Uterus (tissue), 4 donors: ENCODE results near the gene ERICH6. TPM values are rescaled to one million over a fixed set of nuclear protein-coding genes. Genes with fewer than 3 reads are reported as not detected.

Source experiments
- DNase-seq, 2 donors: peaks; one replicate each; pipeline ENCODE4 v3.0.0-alpha.2; 2019 to 2020
- H3K27ac ChIP-seq, 2 donors: fragments of 200-600 bp; sonication (generic); 1 replicate in 1 of 2; 2 replicates in 1 of 2; pipeline ENCODE4 v1.5.1; 2016 to 2018
- H3K27me3 ChIP-seq, 2 donors: fragments of 200-600 bp; sonication (generic); one replicate each; pipeline ENCODE4 v1.5.1; 2018 to 2019; ENCODE audit warnings: control low read depth in 1 of 2
- H3K36me3 ChIP-seq, 2 donors: fragments of 200-600 bp; sonication (generic); one replicate each; pipeline ENCODE4 v1.5.1; 2019; ENCODE audit warnings: control low read depth in 1 of 2
- H3K4me1 ChIP-seq, 2 donors: fragments of 200-600 bp; sonication (generic); one replicate each; pipeline ENCODE4 v1.5.1; 2018 to 2019; ENCODE audit warnings: control low read depth in 1 of 2
- H3K4me3 ChIP-seq, 2 donors: fragments of 200-600 bp; sonication (generic); 1 replicate in 1 of 2; 2 replicates in 1 of 2; pipeline ENCODE4 v1.5.1; 2018 to 2019; ENCODE audit warnings: mild to moderate bottlenecking in 1 of 2
- H3K9me3 ChIP-seq, 2 donors: fragments of 200-600 bp; sonication (generic); one replicate each; pipeline ENCODE4 v1.5.1; 2019; ENCODE audit warnings: control low read depth in 1 of 2
- CTCF ChIP-seq, 4 experiments: fragments of 200-600 bp in 2 of 4; fragments of 450-650 bp in 2 of 4; sonication (generic) in 2 of 4; IDR thresholded peaks; one replicate each; pipeline ENCODE4 v1.5.1; 2016 to 2019; ENCODE audit warnings: antibody characterized with exemption in 4 of 4, mild to moderate bottlenecking in 2 of 4, moderate library complexity in 1 of 4
- POLR2A ChIP-seq, 2 donors: fragments of 450-650 bp; IDR thresholded peaks; one replicate each; pipeline ENCODE4 v1.6.1; 2016; ENCODE audit warnings: antibody characterized with exemption in 2 of 2, mild to moderate bottlenecking in 1 of 2, moderate library complexity in 1 of 2
- intact Hi-C: fragments of 100-400 bp; cut with DNase I; formaldehyde crosslinking; loops from one replicate; pipeline ENCODE4 v1.15.1; 2023; ENCODE audit warnings: low total_unique reads
- total RNA-seq, 4 donors: library from RNA; depleted of rRNA in 3 of 4; stranded (reverse); fragments of >200 nt in 3 of 4; gene quantifications; one replicate each; pipeline versions ENCODE4 v1.1.0 to v1.2.4, GENCODE V29; 2014 to 2023
- donor health status: DM: yes; HTN: yes; CAD: no.

Gene ERICH6
- total RNA-seq, 4 donors from 2014 or later = not detected

GRCh38 chr3:150681057-150681456 is 22.7 kb downstream of the ERICH6 start:
- TF ChIP-seq CTCF (IDR thresholded peaks at IDR 0.05) = no peak
- TF ChIP-seq POLR2A (IDR thresholded peaks at IDR 0.05) = no peak
- intact Hi-C loops = no loop called here

GRCh38 chr3:150680562-150680961 is 23.2 kb downstream of the ERICH6 start:
- Histone ChIP-seq H3K27me3 (no peaks in the 10 kb centered on the region), H3K27ac (no peak overlapping the region), H3K36me3 (no peaks in the 10 kb centered on the region), H3K4me1 (no peaks in the 10 kb centered on the region), H3K4me3 (no peak overlapping the region), H3K9me3 (no peaks in the 10 kb centered on the region)
- intact Hi-C loops = no loop called here
- no peak for DNase-seq
- no peak for TF ChIP-seq CTCF (IDR thresholded peaks at IDR 0.05)
- TF ChIP-seq POLR2A (IDR thresholded peaks at IDR 0.05) = no peak

More at GRCh38 chr3:150681057-150681456, 22.7 kb downstream of the ERICH6 start:
- no peak for DNase-seq
- no peak overlapping the region for H3K27ac ChIP-seq
- H3K27me3 ChIP-seq = no peaks in the 10 kb centered on the region
- no peak overlapping the region for H3K4me3 ChIP-seq
- no peaks in the 10 kb centered on the region for H3K36me3 ChIP-seq
- H3K4me1 ChIP-seq = no peaks in the 10 kb centered on the region
- H3K9me3 ChIP-seq = no peaks in the 10 kb centered on the region

GRCh38 chr3:150675587-150675986 is 28.1 kb downstream of the ERICH6 start:
- intact Hi-C loops = no loop called here
- DNase-seq = no peak
- H3K4me3 ChIP-seq = no peak overlapping the region
- H3K27me3 ChIP-seq = no peaks in the 10 kb centered on the region
- no peaks in the 10 kb centered on the region for H3K36me3 ChIP-seq
- no peaks in the 10 kb centered on the region for H3K4me1 ChIP-seq
- no peak overlapping the region for H3K27ac ChIP-seq
- H3K9me3 ChIP-seq = no peaks in the 10 kb centered on the region
- no peak for TF ChIP-seq POLR2A (IDR thresholded peaks at IDR 0.05)
- TF ChIP-seq CTCF (IDR thresholded peaks at IDR 0.05) = no peak

- no peaks in the 10 kb centered on the region for H3K27me3 ChIP-seq
- H3K4me1 ChIP-seq = no peaks in the 10 kb centered on the region
- no peak overlapping the region for H3K27ac ChIP-seq
- no peak for DNase-seq
- no peak for TF ChIP-seq POLR2A (IDR thresholded peaks at IDR 0.05)
- no peak for TF ChIP-seq CTCF (IDR thresholded peaks at IDR 0.05)
- intact Hi-C loops = no loop called here
- H3K9me3 ChIP-seq = no peaks in the 10 kb centered on the region
- no peaks in the 10 kb centered on the region for H3K36me3 ChIP-seq
- no peak overlapping the region for H3K4me3 ChIP-seq
These were observed 29.8 kb downstream of the ERICH6 start for GRCh38 chr3:150673966-150674365.

- TF ChIP-seq POLR2A (IDR thresholded peaks at IDR 0.05) (no peak), CTCF (IDR thresholded peaks at IDR 0.05) (no peak)
- intact Hi-C loops = no loop called here
- DNase-seq = no peak
- Histone ChIP-seq H3K27ac (no peak overlapping the region), H3K27me3 (no peaks in the 10 kb centered on the region), H3K36me3 (no peaks in the 10 kb centered on the region), H3K9me3 (no peaks in the 10 kb centered on the region), H3K4me3 (no peak overlapping the region), H3K4me1 (no peaks in the 10 kb centered on the region)
These were observed 37.6 kb downstream of the ERICH6 start for GRCh38 chr3:150666167-150666566.
